HG02981 (cell line): Measurements from ENCODE around the gene MEF2A.
"Not testable (repeated sequence)": the region's sequence is repeated elsewhere in the genome, so short reads cannot be mapped to it uniquely, and the experiment has no call there.

Source experiments
- ATAC-seq: cut with Tn5 transposase; IDR thresholded peaks from one replicate; pipeline ENCODE4 v1.9.1; 2021; ENCODE audit warnings: mild to moderate bottlenecking, moderate library complexity; ENCODE audit not compliant: unreplicated experiment

Gene MEF2A

DNA sequence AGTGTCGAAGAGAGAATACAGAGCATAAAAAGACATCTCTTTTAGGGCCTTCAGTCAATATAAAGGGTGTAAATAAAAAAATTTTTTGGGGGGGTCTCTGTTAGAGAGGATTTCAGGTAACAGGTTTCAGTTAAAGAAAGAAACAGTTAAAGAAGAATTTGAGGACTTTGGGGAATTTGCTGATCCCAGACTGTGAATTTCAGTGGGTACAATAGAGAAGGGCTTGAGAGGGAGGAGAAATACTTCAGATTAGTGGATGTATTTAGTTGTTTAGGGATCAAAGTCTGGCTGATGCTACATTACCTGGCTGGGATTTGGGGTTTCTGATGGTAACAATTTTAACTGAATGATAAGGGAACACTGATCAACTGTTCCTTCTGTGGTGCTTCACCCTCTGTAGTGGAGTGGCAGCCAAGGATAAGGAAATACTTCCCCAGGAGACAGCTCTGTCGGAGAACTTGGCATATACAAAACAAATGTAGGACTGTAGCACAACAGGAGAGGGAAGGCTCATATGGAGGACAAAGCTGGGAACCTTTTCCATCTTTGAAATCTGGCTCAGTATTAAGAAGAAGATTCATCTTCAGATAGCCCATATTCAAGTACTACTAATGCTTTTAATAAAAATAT is 79.2 kb downstream of the MEF2A start:
- ATAC-seq = no peak

GRCh38 chr15:99645543-99645935 is 79.8 kb downstream of the MEF2A start:
- no peak for ATAC-seq

- no peak for ATAC-seq
Measured at GRCh38 chr15:99645951-99646350, 80.2 kb downstream of the MEF2A start.

DNA sequence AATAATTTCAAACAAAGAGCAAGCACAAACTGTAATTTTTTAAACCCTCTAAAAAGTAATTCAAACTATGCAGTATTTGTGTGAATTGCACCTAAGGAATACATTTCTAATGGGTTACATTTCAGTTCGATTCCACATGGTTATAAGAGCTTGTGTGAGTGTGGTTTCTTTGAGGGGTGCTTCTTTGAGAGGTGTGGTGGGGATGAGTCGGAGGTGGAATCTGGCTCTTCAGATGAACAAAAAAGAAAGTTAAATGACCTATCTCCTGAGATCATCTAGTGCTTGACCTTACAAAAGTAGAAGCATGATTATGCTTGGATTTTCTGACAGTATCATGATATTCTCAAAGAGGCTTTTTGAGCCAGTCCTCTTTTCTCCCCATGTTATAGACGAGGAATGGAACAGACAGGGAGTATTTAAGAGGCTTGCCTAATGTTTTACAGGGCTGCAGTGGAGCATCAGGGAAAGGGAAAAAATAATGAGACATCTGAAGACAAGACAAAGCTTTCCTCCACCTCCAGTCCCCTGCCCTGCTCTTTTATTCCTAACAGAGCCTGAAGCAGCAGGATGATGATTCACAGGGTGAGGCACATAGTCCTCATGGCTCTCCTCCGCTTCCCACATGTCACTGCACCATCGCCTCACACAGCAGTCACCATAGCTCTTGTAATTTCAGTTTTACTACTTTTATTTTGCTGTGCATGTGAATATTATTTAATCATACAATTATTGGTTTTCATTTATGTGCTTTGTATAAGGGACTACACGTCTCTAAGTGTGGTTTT is 85.4 kb downstream of the MEF2A start:
- no peak for ATAC-seq

- no peak for ATAC-seq
Measured at GRCh38 chr15:99656205-99656604, 90.4 kb downstream of the MEF2A start.

- no peak for ATAC-seq
Measured at GRCh38 chr15:99657996-99658395, 92.2 kb downstream of the MEF2A start.

DNA sequence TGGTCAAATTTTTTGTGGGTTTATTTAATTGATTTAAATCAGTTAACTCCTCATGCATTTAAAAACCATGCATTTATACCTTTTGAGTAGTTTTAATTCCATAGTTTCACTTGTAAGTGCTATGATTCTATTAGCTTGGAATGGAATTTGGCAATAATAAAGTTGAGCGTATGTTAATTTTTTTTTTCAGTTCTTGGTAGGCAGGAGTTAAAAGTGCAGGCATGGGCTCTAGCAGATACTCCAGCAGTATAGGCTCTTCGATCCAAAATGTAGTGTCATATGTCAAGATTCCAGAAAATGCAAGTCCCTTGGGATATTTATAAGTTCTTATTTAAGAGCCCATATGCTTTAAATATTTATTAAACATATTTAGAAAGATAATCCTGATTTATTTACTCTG is 97.1 kb downstream of the MEF2A start:
- no peak for ATAC-seq

GRCh38 chr15:99666073-99666472 is 100.3 kb downstream of the MEF2A start:
- not testable (repeated sequence) for ATAC-seq

- ATAC-seq = no peak
Measured at GRCh38 chr15:99668533-99669182, 102.9 kb downstream of the MEF2A start.

- ATAC-seq = no peak
Measured at GRCh38 chr15:99669250-99669649, 103.5 kb downstream of the MEF2A start.

- no peak for ATAC-seq
Measured at GRCh38 chr15:99671926-99672635, 106.3 kb downstream of the MEF2A start.

- no peak for ATAC-seq
Measured at GRCh38 chr15:99673111-99673510, 107.3 kb downstream of the MEF2A start.

DNA sequence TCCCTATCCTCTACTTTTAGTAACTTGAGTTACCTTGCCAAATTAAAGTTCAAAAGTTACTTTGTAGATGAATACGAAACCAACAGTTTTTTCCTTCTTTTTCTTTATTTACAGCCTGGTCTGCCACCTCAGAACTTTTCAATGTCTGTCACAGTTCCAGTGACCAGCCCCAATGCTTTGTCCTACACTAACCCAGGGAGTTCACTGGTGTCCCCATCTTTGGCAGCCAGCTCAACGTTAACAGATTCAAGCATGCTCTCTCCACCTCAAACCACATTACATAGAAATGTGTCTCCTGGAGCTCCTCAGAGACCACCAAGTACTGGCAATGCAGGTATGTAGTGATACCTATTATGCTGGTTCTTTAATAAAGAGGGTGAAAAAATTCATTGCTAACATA is 108.5 kb downstream of the MEF2A start:
- no peak for ATAC-seq

DNA sequence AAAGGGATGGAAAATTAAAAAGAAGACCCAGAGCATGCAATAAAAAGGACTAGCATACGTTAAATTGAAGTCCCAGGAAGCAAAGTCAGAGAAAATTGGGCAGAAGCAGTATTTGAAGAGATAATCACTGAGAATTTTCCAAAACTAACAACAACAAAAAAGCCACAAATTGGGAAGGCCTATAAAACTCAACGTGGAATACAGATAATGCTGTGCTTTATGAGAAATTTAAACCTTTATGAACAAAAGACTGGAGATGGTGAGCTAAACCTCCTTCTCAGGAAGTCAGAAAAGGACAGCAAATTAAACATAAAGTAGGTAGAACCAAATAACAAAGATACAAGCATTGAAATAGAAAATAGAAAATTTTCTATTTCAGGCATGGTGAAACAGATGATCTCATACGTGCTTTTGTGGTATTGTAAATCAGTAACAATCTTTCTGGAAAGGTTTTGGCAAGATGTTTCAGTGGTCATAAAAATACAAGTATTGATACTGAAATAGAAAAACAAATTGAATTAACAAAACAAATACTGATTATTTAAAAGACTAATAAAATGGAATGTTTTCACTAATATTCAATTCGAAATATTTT is 111.9 kb downstream of the MEF2A start:
- peak; percentile 86 for ATAC-seq

- no peak for ATAC-seq
Measured at GRCh38 chr15:99680276-99680675, 114.5 kb downstream of the MEF2A start.

GRCh38 chr15:99681990-99682389 is 116.2 kb downstream of the MEF2A start:
- no peak for ATAC-seq

DNA sequence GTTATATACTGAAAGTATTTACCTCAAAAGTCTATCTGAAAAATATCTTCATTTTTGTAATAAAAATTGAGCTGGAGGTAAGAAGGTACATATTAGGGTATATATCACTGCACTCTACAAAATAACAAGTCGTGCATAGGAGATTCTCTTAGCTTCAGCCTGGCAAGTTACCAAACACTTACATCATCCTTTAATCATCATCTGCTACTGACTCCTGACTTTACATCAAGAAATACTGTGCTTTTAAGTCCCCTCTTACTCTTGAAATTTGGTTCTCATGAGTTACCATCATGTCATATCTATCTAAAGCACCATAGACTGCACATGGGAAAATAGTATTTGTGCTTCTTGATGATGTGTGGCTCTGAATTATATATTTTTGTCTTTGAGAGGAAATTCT is 116.7 kb downstream of the MEF2A start:
- no peak for ATAC-seq

GRCh38 chr15:99683000-99683670 is 117.4 kb downstream of the MEF2A start:
- no peak for ATAC-seq

GRCh38 chr15:99686290-99686689 is 120.5 kb downstream of the MEF2A start:
- no peak for ATAC-seq

DNA sequence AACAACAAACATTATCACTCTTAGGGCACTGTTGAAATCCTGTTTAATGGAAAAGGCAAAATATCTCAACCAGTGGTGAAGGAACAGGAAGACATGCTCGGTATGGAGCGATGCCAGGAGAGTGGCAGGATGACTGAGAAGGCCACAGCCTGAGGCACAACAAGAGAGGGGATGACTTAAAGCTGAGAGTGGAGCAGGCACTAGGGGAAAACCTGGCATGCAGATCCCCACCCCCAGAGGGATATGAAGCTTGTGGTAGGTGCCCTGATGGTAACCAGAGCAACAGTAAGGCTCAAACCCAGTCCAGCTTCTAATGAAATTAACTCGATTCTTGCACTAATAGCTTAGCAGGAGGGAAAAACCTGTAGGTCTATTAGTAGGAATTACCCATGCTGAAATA is 127.0 kb downstream of the MEF2A start:
- ATAC-seq = no peak

GRCh38 chr15:99696096-99696495 is 130.3 kb downstream of the MEF2A start:
- no peak for ATAC-seq
